Measurements from ENCODE around the gene CENPM. TPM values are rescaled to one million over a fixed set of nuclear protein-coding genes. Genes with fewer than 3 reads are reported as not detected.

CENPM gene
- total and polyA plus RNA-seq, 7 donors = 0.52 to 2.3 (median 1.1) TPM; not detected in 1

GRCh38 chr22:41912338-41913039 lies 34.5 kb downstream of the CENPM start:
- intact Hi-C loops (cut with DNase I) = no loop called here
- WGBS, 3 donors = 80 to 88% (median 86%) methylated on average over 9 of the region's 9 CpGs
- H3K4me3 ChIP-seq = no peak overlapping the region
- H3K36me3 ChIP-seq (ENCODE audit: insufficient read depth in 1 of 2, low read depth in 1 of 2) = no peaks in the 10 kb centered on the region
- H3K27me3 ChIP-seq (ENCODE audit: insufficient read depth in 3 of 3, low read length in 2 of 3) = peaks cover 0 to 66% (median 27%) of the 10 kb centered on the region in 3 donors
- DNase-seq = no peak
- no peak for TF ChIP-seq CTCF (IDR thresholded peaks at IDR 0.05)
- peaks cover 12% of the 10 kb centered on the region for H3K4me1 ChIP-seq
- ATAC-seq = no peak
- H3K9me3 ChIP-seq = no peaks in the 10 kb centered on the region
- H3K27ac ChIP-seq = no peak overlapping the region

DNA sequence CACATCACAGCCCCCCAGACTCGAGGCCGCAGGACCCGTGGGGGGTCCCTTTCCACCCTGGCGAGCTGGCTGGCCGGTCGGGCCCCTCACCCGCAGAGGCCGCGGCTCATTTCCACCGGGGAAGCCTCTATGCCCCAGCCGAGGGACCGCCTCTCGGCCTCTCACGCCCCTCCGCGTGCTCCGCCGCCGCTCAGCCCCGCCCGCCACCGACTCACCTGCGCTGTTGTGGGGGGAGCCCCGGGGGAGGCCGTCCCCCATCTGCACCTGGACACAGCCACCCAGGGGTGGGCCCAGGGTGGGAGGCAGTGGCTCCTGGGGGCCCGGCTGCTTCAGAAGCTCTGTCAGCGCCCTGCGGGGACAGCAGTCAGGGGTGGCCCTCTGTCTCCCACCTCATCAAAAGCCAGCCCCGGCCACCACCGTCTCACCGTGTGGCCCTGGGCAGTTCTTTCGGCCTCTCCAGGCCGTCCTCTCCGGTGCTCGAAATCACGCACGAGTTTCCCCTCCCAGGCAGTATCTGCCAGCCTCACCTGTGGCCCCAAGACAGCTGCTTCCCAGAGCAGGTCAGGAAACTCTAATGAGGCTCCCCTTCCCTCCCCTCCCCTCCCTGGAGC lies 35.8 kb downstream of the CENPM start:
- H3K36me3 ChIP-seq (ENCODE audit: insufficient read depth in 1 of 2, low read depth in 1 of 2) = no peaks in the 10 kb centered on the region
- peaks cover 0 to 56% (median 27%) of the 10 kb centered on the region in 3 donors for H3K27me3 ChIP-seq (ENCODE audit: insufficient read depth in 3 of 3, low read length in 2 of 3)
- 19 to 24% (median 24%) methylated on average over 28 to 37 of the region's 37 CpGs for WGBS, 3 donors
- H3K27ac ChIP-seq = no peak overlapping the region
- no peaks in the 10 kb centered on the region for H3K9me3 ChIP-seq
- TF ChIP-seq CTCF (IDR thresholded peaks at IDR 0.05) = no peak
- H3K4me3 ChIP-seq = peak overlapping the region; percentile 59
- intact Hi-C loops (cut with DNase I) = no loop called here
- ATAC-seq (peak in 1 of 4 donors; percentile 8), DNase-seq (no peak)
- peaks cover 12% of the 10 kb centered on the region for H3K4me1 ChIP-seq

GRCh38 chr22:41910050-41911000 lies 36.6 kb downstream of the CENPM start:
- peak overlapping the region; percentile 59 for H3K4me3 ChIP-seq
- peak in 1 of 2 donors; percentile 78 for DNase-seq

More at GRCh38 chr22:41910050-41911000, 36.6 kb downstream of the CENPM start:
- H3K27ac ChIP-seq = no peak overlapping the region
- TF ChIP-seq CTCF (IDR thresholded peaks at IDR 0.05) = no peak
- intact Hi-C loops (cut with DNase I) = no loop called here
- H3K36me3 ChIP-seq (ENCODE audit: insufficient read depth in 1 of 2, low read depth in 1 of 2) = peaks cover 0 to 6% of the 10 kb centered on the region in 2 donors
- 1% methylated on average over 75 to 112 of the region's 112 CpGs for WGBS, 3 donors
- peak; percentile 30 to 78 (median 66) for ATAC-seq
- H3K27me3 ChIP-seq (ENCODE audit: insufficient read depth in 3 of 3, low read length in 2 of 3) = peaks cover 0 to 49% (median 23%) of the 10 kb centered on the region in 3 donors
- H3K4me1 ChIP-seq = peaks cover 12% of the 10 kb centered on the region
- H3K9me3 ChIP-seq = no peaks in the 10 kb centered on the region

Measured in psoas muscle (tissue), 8 donors.